Endodermal cell (in vitro differentiated cells): ENCODE results near the gene ZBTB46. TPM values are rescaled to one million over a fixed set of nuclear protein-coding genes. Genes with fewer than 3 reads are reported as not detected.
A peak's percentile ranks its signal among the peaks of the same experiment; 100 is the strongest.

Experiments used
- DNase-seq: peaks from one replicate; pipeline ENCODE4 v3.0.0-alpha.2; 2017
- H3K27ac ChIP-seq: 2 replicates; pipeline ENCODE4 v1.5.1; 2013; ENCODE audit warnings: mild to moderate bottlenecking, low read depth, low read length, moderate library complexity
- H3K27me3 ChIP-seq: 2 replicates; pipeline ENCODE4 v1.6.1; 2013; ENCODE audit warnings: mild to moderate bottlenecking, low read length, moderate library complexity; ENCODE audit not compliant: insufficient read depth, control insufficient read depth, poor library complexity, severe bottlenecking
- H3K36me3 ChIP-seq: 2 replicates; pipeline ENCODE4 v1.7.0; 2013; ENCODE audit warnings: mild to moderate bottlenecking, low read length, moderate library complexity; ENCODE audit not compliant: control insufficient read depth, insufficient read depth
- H3K4me1 ChIP-seq: one replicate; pipeline ENCODE4 v1.7.0; 2013; ENCODE audit warnings: low read length; ENCODE audit not compliant: control insufficient read depth, insufficient read depth
- H3K4me3 ChIP-seq: 2 replicates; pipeline ENCODE4 v1.5.1; 2013; ENCODE audit warnings: mild to moderate bottlenecking, low read length, moderate library complexity
- H3K9ac ChIP-seq: 2 replicates; pipeline ENCODE4 v1.6.1; 2013; ENCODE audit warnings: mild to moderate bottlenecking, low read length, moderate library complexity; ENCODE audit not compliant: poor library complexity, severe bottlenecking; ENCODE audit errors: extremely low read depth
- H3K9me3 ChIP-seq: 2 replicates; pipeline ENCODE4 v1.6.1; 2013; ENCODE audit warnings: mild to moderate bottlenecking, low read length, moderate library complexity; ENCODE audit not compliant: control insufficient read depth
- H3K27ac Mint-ChIP-seq: 2 replicates; pipeline ENCODE4 v1.8.0; 2020; ENCODE audit warnings: mixed read lengths
- H3K27me3 Mint-ChIP-seq: 2 replicates; pipeline ENCODE4 v1.8.0; 2021; ENCODE audit warnings: mild to moderate bottlenecking, mixed read lengths; ENCODE audit not compliant: insufficient read depth
- H3K36me3 Mint-ChIP-seq: 2 replicates; pipeline ENCODE4 v1.8.0; 2020; ENCODE audit warnings: low read depth, mixed read lengths
- H3K4me1 Mint-ChIP-seq: 2 replicates; pipeline ENCODE4 v1.8.0; 2020; ENCODE audit warnings: mixed read lengths
- H3K4me3 Mint-ChIP-seq: 2 replicates; pipeline ENCODE4 v1.8.0; 2020; ENCODE audit warnings: mild to moderate bottlenecking, moderate library complexity, mixed read lengths
- H3K9me3 Mint-ChIP-seq: 2 replicates; pipeline ENCODE4 v1.8.0; 2020; ENCODE audit warnings: mild to moderate bottlenecking, mixed read lengths
- CTCF ChIP-seq: fragments of 200-600 bp; sonication (generic); conservative IDR thresholded peaks from 2 replicates; pipeline ENCODE4 v1.5.0; 2021; ENCODE audit warnings: antibody characterized with exemption, mild to moderate bottlenecking
- WGBS, 2 experiments: methylation state at CpG; one replicate each; pipeline versions ENCODE4 v1.1.5 to v1.1.7; 2013; ENCODE audit warnings: missing lambda C conversion rate in 2 of 2, mixed read lengths in 1 of 2; ENCODE audit not compliant: insufficient coverage in 1 of 2, insufficient read length in 1 of 2; 5-methylcytosine and 5-hydroxymethylcytosine counted together
- total RNA-seq, 2 donors: library from RNA; stranded (reverse); fragmentation: NEBNext Ultra II Directional in 1 of 2; extraction: Animal tissue kit (Norgen Biotek cat#: 25700) in 1 of 2; gene quantifications; 2 replicates in 1 of 2; 3 replicates in 1 of 2; pipeline ENCODE4 v1.2.1, GENCODE V29; 2021

The ZBTB46 gene
- total RNA-seq, 2 donors from 2014 or later, result 24.9 to 25.9 TPM

- 92 to 95% methylated on average over 20 of the region's 20 CpGs for WGBS, 2 experiments
- Mint-ChIP-seq H3K27ac (no peak overlapping the region), H3K4me3 (no peak overlapping the region), H3K9me3 (peaks cover 4% of the 10 kb centered on the region), H3K36me3 (peaks cover 15% of the 10 kb centered on the region), H3K27me3 (no peaks in the 10 kb centered on the region), H3K4me1 (no peaks in the 10 kb centered on the region)
- Histone ChIP-seq H3K27me3 (no peaks in the 10 kb centered on the region), H3K9ac (no peak overlapping the region), H3K27ac (no peak overlapping the region), H3K4me3 (no peak overlapping the region), H3K36me3 (peaks cover 11% of the 10 kb centered on the region), H3K4me1 (no peaks in the 10 kb centered on the region), H3K9me3 (no peaks in the 10 kb centered on the region)
- TF ChIP-seq CTCF, result no peak
- no peak for DNase-seq
Observed at GRCh38 chr20:63792866-63793265, 38.2 kb downstream of the ZBTB46 start.

- Histone ChIP-seq H3K27ac (peak overlapping the region; percentile 8), H3K36me3 (peaks cover 11% of the 10 kb centered on the region), H3K4me3 (no peak overlapping the region), H3K9me3 (no peaks in the 10 kb centered on the region), H3K4me1 (no peaks in the 10 kb centered on the region), H3K27me3 (no peaks in the 10 kb centered on the region), H3K9ac (no peak overlapping the region)
- H3K36me3 Mint-ChIP-seq, result peaks cover 10% of the 10 kb centered on the region
- TF ChIP-seq CTCF, result no peak
- H3K4me1 Mint-ChIP-seq, result no peaks in the 10 kb centered on the region
- H3K4me3 Mint-ChIP-seq, result no peak overlapping the region
- no peak overlapping the region for H3K27ac Mint-ChIP-seq
- DNase-seq, result no peak
- H3K9me3 Mint-ChIP-seq, result peaks cover 2% of the 10 kb centered on the region
- WGBS, 2 experiments, result 84 to 90% methylated on average over 12 to 23 of the region's 23 CpGs
- H3K27me3 Mint-ChIP-seq, result no peaks in the 10 kb centered on the region
Observed at GRCh38 chr20:63791497-63792156, 39.4 kb downstream of the ZBTB46 start.

GRCh38 chr20:63790572-63791168 is 40.4 kb downstream of the ZBTB46 start:
- H3K36me3 Mint-ChIP-seq, result peaks cover 10% of the 10 kb centered on the region
- no peak for DNase-seq
- H3K4me1 Mint-ChIP-seq, result no peaks in the 10 kb centered on the region
- no peaks in the 10 kb centered on the region for H3K9me3 Mint-ChIP-seq
- no peak overlapping the region for H3K27ac ChIP-seq
- H3K27ac Mint-ChIP-seq, result no peak overlapping the region
- H3K27me3 Mint-ChIP-seq, result no peaks in the 10 kb centered on the region
- H3K4me3 Mint-ChIP-seq, result no peak overlapping the region
- 95 to 96% methylated on average over 37 of the region's 37 CpGs for WGBS, 2 experiments
- TF ChIP-seq CTCF, result no peak
- no peaks in the 10 kb centered on the region for H3K9me3 ChIP-seq
- H3K27me3 ChIP-seq, result no peaks in the 10 kb centered on the region
- no peak overlapping the region for H3K4me3 ChIP-seq
- no peaks in the 10 kb centered on the region for H3K4me1 ChIP-seq
- H3K36me3 ChIP-seq, result peaks cover 11% of the 10 kb centered on the region
- H3K9ac ChIP-seq, result no peak overlapping the region
